ENCODE data around the gene ERAP2.
"Not testable (repeated sequence)": the region's sequence is repeated elsewhere in the genome, so short reads cannot be mapped to it uniquely, and the experiment has no call there.

The ERAP2 gene

GRCh38 chr5:96861076-96861475 lies 15.2 kb upstream of the ERAP2 start:
- in situ Hi-C loops (cut with MboI; ENCODE audit: low sequenced_read_pairs), result no loop called here

- in situ Hi-C loops (cut with MboI; ENCODE audit: low sequenced_read_pairs), result no loop called here
These were observed 13.2 kb upstream of the ERAP2 start for GRCh38 chr5:96863114-96863513.

GRCh38 chr5:96863949-96864584 lies 12.2 kb upstream of the ERAP2 start:
- in situ Hi-C loops (cut with MboI; ENCODE audit: low sequenced_read_pairs), result no loop called here

- in situ Hi-C loops (cut with MboI; ENCODE audit: low sequenced_read_pairs), result no loop called here
These were observed 11.3 kb upstream of the ERAP2 start for GRCh38 chr5:96864922-96865530.

GRCh38 chr5:96868603-96869371 lies 7.5 kb upstream of the ERAP2 start:
- in situ Hi-C loops (cut with MboI; ENCODE audit: low sequenced_read_pairs), result no loop called here

- in situ Hi-C loops (cut with MboI; ENCODE audit: low sequenced_read_pairs), result no loop called here
These were observed 7.0 kb upstream of the ERAP2 start for GRCh38 chr5:96869372-96869641.

- in situ Hi-C loops (cut with MboI; ENCODE audit: low sequenced_read_pairs), result no loop called here
These were observed 5.9 kb upstream of the ERAP2 start for GRCh38 chr5:96870094-96871026.

- in situ Hi-C loops (cut with MboI; ENCODE audit: low sequenced_read_pairs), result no loop called here
These were observed 5.3 kb upstream of the ERAP2 start for GRCh38 chr5:96871027-96871399.

GRCh38 chr5:96871686-96872085 lies 4.6 kb upstream of the ERAP2 start:
- in situ Hi-C loops (cut with MboI; ENCODE audit: low sequenced_read_pairs), result no loop called here

GRCh38 chr5:96873449-96873848 lies 2.9 kb upstream of the ERAP2 start:
- in situ Hi-C loops (cut with MboI; ENCODE audit: low sequenced_read_pairs), result no loop called here

- in situ Hi-C loops (cut with MboI; ENCODE audit: low sequenced_read_pairs), result no loop called here
These were observed 1.7 kb upstream of the ERAP2 start for GRCh38 chr5:96874631-96875030.

GRCh38 chr5:96875791-96876291 lies 459 bp upstream of the ERAP2 start:
- in situ Hi-C loops (cut with MboI; ENCODE audit: low sequenced_read_pairs), result no loop called here

GRCh38 chr5:96876977-96877469 lies 723 bp downstream of the ERAP2 start:
- in situ Hi-C loops (cut with MboI; ENCODE audit: low sequenced_read_pairs), result not testable (repeated sequence)

- in situ Hi-C loops (cut with MboI; ENCODE audit: low sequenced_read_pairs), result no loop called here
These were observed 3.4 kb downstream of the ERAP2 start for GRCh38 chr5:96879665-96880064.

- in situ Hi-C loops (cut with MboI; ENCODE audit: low sequenced_read_pairs), result no loop called here
These were observed 4.3 kb downstream of the ERAP2 start for GRCh38 chr5:96880444-96881164.

GRCh38 chr5:96881511-96882115 lies 5.3 kb downstream of the ERAP2 start:
- in situ Hi-C loops (cut with MboI; ENCODE audit: low sequenced_read_pairs), result no loop called here

GRCh38 chr5:96883871-96884270 lies 7.6 kb downstream of the ERAP2 start:
- in situ Hi-C loops (cut with MboI; ENCODE audit: low sequenced_read_pairs), result no loop called here

GRCh38 chr5:96884995-96885394 lies 8.7 kb downstream of the ERAP2 start:
- in situ Hi-C loops (cut with MboI; ENCODE audit: low sequenced_read_pairs), result no loop called here

GRCh38 chr5:96885518-96886338 lies 9.4 kb downstream of the ERAP2 start:
- in situ Hi-C loops (cut with MboI; ENCODE audit: low sequenced_read_pairs), result no loop called here
